HL-60 (cell line): ENCODE data around the gene VPS13C.

Experiments
- DNase-seq, 2 experiments: peaks; one replicate each; pipeline ENCODE4 v3.0.0-alpha.2; 2010 to 2020; ENCODE audit warnings: low read depth in 1 of 2, low spot score in 1 of 2
- H3K27ac ChIP-seq: fragments of 250-450 bp; sonication (Bioruptor Pico); replicated peaks from 2 replicates; pipeline ENCODE4 v1.5.1; 2020; ENCODE audit warnings: mild to moderate bottlenecking, moderate library complexity
- H3K27me3 ChIP-seq: fragments of 250-450 bp; sonication (Bioruptor Pico); 2 replicates; pipeline ENCODE4 v1.5.1; 2021; ENCODE audit warnings: mild to moderate bottlenecking, moderate library complexity; ENCODE audit not compliant: insufficient read depth, poor library complexity, severe bottlenecking
- H3K4me3 ChIP-seq: replicated peaks from 2 replicates; pipeline ENCODE4 v1.5.1; 2011; ENCODE audit warnings: mild to moderate bottlenecking, control low read depth, low read length; ENCODE audit not compliant: insufficient read depth
- CTCF ChIP-seq: IDR thresholded peaks from one replicate; pipeline ENCODE4 v1.5.1; 2011; ENCODE audit warnings: low read length, control low read depth, inconsistent platforms; ENCODE audit not compliant: insufficient read depth
- GABPA ChIP-seq: IDR thresholded peaks from 2 replicates; pipeline ENCODE4 v1.6.1; 2012; ENCODE audit warnings: low read depth
- POLR2AphosphoS5 ChIP-seq: IDR thresholded peaks from 2 replicates; pipeline ENCODE4 v1.6.1; 2012; ENCODE audit warnings: low read depth
- REST ChIP-seq: IDR thresholded peaks from 2 replicates; pipeline ENCODE4 v1.6.1; 2012; ENCODE audit warnings: low read depth; ENCODE audit not compliant: insufficient replicate concordance
- SPI1 ChIP-seq: IDR thresholded peaks from 2 replicates; pipeline ENCODE4 v1.6.1; 2012; ENCODE audit warnings: low read depth, mild to moderate bottlenecking, borderline replicate concordance

The VPS13C gene

GRCh38 chr15:62063825-62064635 lies 3.8 kb upstream of the VPS13C start:
- H3K27me3 ChIP-seq, result peaks cover 19% of the 10 kb centered on the region
- no peak overlapping the region for H3K27ac ChIP-seq
- no peak for TF ChIP-seq CTCF
- TF ChIP-seq POLR2AphosphoS5, result no peak
- no peak for TF ChIP-seq GABPA
- TF ChIP-seq SPI1, result no peak
- TF ChIP-seq REST, result no peak
- no peak for DNase-seq
- H3K4me3 ChIP-seq, result no peak overlapping the region

- peaks cover under 1% of the 10 kb centered on the region for H3K27me3 ChIP-seq
- H3K4me3 ChIP-seq, result peak overlapping the region; percentile 91
- H3K27ac ChIP-seq, result peak overlapping the region; percentile 35
- DNase-seq, result no peak
- TF ChIP-seq REST (no peak), CTCF (no peak), POLR2AphosphoS5 (no peak)
Observed at GRCh38 chr15:62060896-62061280, 641 bp upstream of the VPS13C start.

- Histone ChIP-seq H3K27me3 (no peaks in the 10 kb centered on the region), H3K4me3 (peak overlapping the region; percentile 91), H3K27ac (peak overlapping the region; percentile 94)
- peak in 1 of 2 experiments; percentile 75 for DNase-seq
- TF ChIP-seq CTCF, result no peak
- peak; percentile 70; the same call in 1 of the 2 replicates for TF ChIP-seq SPI1
- no peak; the same call in 1 of the 2 replicates for TF ChIP-seq POLR2AphosphoS5
- peak; percentile 38 for TF ChIP-seq REST
- no peak for TF ChIP-seq GABPA
Observed at GRCh38 chr15:62059816-62060112, 483 bp downstream of the VPS13C start.
